ENCODE results near the gene PBX4. TPM values are rescaled to one million over a fixed set of nuclear protein-coding genes. Genes with fewer than 3 reads are reported as not detected.
A peak's percentile ranks its signal among the peaks of the same experiment; 100 is the strongest.

PBX4 gene
- total RNA-seq, 1 donor from 2014 or later: not detected

DNA sequence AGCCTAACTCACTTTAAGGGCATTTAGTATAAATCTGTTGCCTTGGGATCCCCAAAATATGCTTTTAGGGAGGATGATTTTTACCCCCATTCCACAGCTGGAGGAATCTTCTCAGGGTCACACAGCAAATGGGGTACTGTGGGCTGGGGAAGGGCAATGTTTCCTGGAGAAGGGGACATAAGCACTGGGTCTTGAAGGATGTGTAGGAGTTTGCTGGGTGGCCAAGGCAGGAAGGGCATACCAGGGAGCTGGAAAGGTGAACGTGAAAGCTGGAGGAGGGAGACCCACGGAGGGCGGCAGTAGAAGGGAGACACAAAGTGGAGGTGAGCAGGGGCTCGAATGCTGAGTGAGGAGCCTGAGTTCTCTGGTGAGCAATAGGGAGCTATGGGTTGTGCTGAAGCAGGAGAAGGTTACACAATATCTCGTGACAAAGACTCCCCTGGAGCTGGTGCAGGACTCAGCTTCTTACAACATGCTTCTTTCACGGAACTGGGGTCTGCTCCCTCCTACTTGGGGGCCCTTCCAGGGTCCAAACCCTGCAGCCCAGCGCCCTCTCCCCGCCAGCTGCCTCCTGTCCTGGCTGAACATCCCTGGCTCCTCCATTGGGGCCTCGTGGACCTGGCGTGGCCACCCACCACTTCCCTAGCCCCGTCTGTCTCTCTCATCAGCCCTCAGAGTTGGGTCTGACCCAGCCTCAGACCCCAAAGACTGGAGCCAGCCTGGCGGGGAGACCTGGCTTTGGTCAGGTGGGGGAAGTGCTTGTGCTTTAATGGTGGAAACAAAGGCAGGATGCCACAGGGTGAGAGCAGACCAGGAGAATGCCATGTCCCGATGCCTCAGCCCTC, 69.3 kb downstream of the PBX4 start:
- ATAC-seq: no peak
- no peak for DNase-seq (ENCODE audit: missing footprints)
- intact Hi-C loops (cut with DNase I): no loop called here

DNA sequence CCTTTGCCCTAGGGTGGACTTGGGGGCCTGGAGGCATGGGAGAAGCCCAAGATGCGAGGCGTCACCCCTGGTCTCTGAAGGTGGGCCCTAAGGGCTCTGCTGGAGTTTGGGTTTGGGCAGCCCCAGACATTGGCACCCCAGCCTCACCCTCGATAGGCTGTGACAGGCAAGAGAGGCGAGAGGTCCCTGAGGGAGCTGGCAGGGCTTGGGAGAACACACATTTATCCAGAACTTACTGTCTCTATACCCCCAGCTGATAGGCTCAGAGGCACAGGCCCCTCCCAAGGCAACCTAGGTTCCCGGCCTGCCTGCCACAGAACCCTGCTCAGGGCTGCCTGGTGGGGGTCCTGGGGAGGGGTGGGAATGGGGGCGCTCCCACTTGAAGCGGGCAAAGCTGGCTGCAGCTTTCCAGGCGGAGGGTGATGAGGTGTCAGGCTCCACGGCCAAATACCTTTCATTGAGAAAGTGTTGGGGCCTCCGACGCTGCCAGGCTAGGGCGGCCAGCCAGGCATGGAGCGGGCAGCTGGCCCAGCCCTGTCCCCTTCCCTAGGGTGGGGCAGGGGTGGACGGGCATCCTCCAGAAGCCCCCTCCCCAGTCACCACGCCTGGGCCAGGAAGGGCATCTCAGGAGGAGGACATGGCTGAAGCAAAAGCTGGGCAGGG, 70.7 kb downstream of the PBX4 start:
- intact Hi-C loops (cut with DNase I): loop anchor here (2.0 kb wide), 1 partner anchor 15 kb away; no protein-coding TSS in a partner anchor
- ATAC-seq (peak; percentile 64), DNase-seq (ENCODE audit: missing footprints) (no peak)

DNA sequence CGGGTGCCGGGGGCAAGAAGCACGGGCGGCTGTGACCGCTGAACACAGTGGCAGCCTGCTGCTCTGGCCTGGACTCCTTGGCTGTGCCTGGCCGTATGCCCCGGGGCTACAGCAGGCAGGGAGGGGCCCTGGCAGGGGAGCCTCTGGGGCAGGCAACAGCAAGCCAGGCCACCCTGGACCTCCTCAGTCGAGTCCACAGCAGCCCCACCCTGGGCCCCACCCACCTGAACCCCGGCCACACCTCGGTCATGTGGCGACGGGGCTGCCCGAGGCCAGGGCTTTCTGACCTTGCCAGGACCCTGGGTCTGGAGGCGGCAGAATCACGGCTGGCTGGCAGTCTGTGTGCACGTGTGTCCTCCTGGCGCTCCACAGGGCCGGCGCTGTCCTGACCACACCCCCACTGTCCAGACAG, 71.7 kb downstream of the PBX4 start:
- ATAC-seq (peak; percentile 76), DNase-seq (ENCODE audit: missing footprints) (peak; percentile 79)
- intact Hi-C loops (cut with DNase I): loop anchor here (2.0 kb wide), 1 partner anchor 14 kb away; no protein-coding TSS in a partner anchor

DNA sequence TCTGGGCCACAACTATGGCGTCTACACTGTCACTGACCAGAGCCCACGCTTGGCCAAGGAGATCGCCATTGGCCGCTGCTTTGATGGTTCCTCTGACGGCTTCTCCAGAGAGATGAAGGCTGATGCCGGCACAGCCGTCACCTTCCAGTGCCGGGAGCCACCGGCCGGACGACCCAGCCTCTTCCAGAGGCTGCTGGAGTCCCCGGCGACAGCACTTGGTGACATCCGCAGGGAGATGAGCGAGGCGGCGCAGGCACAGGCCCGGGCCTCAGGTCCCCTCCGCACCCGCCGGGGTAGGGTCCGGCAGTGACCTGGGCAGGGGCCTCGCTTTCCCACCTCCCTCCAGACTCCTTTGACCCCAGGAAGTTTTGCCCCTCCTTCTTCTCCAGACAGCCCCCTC, 72.8 kb downstream of the PBX4 start:
- ATAC-seq: no peak
- intact Hi-C loops (cut with DNase I): loop anchor here (2.0 kb wide), 1 partner anchor 13 kb away; no protein-coding TSS in a partner anchor
- DNase-seq (ENCODE audit: missing footprints): no peak

DNA sequence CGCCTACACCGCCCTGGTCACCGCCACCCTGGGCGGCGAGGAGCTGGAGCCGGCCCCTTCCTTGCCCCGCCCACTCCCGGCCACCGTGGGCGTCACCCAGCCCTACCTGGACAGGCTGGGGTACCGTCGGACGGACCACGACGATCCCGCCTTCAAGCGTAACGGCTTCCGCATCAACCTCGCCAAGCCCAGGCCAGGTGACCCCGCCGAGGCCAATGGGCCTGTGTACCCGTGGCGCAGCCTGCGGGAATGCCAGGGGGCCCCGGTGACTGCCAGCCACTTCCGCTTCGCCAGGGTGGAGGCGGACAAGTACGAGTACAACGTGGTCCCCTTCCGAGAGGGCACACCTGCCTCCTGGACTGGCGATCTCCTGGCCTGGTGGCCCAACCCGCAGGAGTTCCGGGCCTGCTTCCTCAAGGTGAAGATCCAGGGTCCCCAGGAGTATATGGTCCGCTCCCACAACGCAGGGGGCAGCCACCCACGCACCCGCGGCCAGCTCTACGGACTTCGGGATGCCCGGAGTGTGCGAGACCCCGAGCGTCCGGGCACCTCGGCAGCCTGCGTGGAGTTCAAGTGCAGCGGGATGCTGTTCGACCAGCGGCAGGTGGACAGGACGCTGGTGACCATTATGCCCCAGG, 73.4 kb downstream of the PBX4 start:
- no peak for DNase-seq (ENCODE audit: missing footprints)
- no peak for ATAC-seq
- intact Hi-C loops (cut with DNase I): no loop called here

DNA sequence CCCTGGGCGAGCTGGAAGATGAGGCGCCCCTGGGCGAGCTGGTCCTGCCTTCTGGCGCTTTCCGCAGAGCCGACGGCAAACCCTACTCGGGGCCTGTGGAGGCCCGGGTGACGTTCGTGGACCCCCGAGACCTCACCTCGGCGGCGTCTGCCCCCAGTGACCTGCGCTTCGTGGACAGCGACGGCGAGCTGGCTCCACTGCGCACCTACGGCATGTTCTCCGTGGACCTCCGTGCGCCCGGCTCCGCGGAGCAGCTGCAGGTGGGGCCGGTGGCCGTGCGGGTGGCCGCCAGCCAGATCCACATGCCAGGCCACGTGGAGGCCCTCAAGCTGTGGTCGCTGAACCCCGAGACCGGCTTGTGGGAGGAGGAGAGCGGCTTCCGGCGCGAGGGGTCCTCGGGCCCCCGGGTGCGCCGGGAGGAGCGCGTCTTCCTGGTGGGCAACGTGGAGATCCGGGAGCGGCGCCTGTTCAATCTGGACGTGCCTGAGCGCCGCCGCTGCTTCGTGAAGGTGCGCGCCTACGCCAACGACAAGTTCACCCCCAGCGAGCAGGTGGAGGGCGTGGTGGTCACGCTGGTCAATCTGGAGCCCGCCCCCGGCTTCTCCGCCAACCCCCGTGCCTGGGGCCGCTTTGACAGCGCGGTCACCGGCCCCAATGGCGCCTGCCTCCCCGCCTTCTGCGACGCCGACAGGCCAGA, 74.1 kb downstream of the PBX4 start:
- ATAC-seq: no peak
- DNase-seq (ENCODE audit: missing footprints): no peak
- intact Hi-C loops (cut with DNase I): no loop called here

DNA sequence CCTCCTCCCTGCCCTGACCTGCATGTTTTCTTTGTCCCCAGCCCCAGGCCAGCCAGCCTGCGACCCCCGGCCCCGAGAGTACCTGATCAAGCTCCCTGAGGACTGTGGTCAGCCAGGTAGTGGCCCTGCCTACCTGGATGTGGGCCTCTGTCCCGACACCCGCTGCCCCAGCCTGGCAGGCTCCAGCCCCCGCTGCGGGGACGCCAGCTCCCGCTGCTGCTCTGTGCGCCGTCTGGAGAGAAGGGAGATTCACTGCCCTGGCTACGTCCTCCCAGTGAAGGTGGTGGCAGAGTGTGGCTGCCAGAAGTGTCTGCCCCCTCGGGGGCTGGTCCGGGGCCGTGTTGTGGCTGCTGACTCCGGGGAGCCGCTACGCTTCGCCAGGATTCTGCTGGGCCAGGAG, 74.8 kb downstream of the PBX4 start:
- intact Hi-C loops (cut with DNase I): no loop called here
- ATAC-seq (no peak), DNase-seq (ENCODE audit: missing footprints) (no peak)

DNA sequence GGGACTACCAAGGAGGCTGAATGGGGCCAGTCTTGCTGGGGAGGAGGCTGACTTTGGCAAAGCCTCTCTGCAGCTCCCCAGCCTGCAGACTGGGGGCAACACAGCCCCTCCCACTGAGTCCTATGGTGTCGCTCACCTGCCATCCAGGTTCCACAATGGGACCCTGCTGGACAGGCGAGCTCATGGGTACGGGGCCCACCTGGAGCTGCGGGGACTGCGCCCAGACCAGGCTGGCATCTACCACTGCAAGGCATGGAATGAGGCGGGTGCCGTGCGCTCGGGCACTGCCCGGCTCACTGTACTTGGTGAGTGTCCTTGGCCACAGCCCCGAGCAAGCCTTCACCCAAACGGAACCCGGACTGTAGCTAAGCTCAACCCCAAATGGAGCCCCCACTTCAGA, 75.4 kb downstream of the PBX4 start:
- intact Hi-C loops (cut with DNase I): no loop called here

DNA sequence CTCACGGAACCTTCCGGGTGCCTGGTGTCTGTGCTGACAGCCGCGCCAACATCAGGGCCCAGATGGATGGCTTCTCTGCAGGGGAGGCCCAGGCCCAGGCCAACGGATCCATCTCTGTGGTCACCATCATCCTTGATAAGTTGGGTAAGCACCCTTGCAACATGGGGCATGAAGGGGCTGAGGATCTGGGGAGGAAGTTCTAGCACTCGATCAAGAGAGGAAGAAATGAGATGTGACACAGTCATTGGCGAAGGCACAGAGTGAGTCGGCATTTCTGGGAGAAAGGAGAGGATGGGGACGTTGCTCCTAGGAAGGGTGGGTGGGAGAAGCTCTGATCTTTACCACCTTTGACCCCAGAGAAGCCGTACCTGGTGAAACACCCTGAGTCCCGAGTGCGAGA, 76.0 kb downstream of the PBX4 start:
- DNase-seq (ENCODE audit: missing footprints): no peak
- intact Hi-C loops (cut with DNase I): no loop called here
- no peak for ATAC-seq

More for the DNA sequence above, 75.4 kb downstream of the PBX4 start:
- DNase-seq (ENCODE audit: missing footprints) (no peak), ATAC-seq (no peak)

DNA sequence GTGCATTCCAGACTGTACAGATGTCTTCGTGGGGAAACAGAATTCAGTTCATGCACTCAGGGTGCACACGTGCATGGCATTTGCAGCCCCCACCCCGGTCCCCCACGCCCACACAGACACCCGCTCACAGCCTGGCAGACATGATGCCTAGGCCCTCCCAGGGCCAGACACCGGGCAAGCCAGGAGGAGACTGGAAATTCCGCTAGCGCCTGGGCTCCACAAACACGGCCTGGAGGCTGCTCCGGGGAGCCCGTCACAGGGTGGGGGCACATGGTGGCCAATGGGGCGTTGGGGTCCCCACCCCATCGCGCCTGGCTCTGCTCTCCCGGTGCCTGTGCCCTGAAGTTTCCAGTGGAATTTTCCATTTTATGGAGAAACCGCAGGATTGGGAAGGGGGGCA, 76.9 kb downstream of the PBX4 start:
- no peak for ATAC-seq
- DNase-seq (ENCODE audit: missing footprints): no peak
- intact Hi-C loops (cut with DNase I): no loop called here

DNA sequence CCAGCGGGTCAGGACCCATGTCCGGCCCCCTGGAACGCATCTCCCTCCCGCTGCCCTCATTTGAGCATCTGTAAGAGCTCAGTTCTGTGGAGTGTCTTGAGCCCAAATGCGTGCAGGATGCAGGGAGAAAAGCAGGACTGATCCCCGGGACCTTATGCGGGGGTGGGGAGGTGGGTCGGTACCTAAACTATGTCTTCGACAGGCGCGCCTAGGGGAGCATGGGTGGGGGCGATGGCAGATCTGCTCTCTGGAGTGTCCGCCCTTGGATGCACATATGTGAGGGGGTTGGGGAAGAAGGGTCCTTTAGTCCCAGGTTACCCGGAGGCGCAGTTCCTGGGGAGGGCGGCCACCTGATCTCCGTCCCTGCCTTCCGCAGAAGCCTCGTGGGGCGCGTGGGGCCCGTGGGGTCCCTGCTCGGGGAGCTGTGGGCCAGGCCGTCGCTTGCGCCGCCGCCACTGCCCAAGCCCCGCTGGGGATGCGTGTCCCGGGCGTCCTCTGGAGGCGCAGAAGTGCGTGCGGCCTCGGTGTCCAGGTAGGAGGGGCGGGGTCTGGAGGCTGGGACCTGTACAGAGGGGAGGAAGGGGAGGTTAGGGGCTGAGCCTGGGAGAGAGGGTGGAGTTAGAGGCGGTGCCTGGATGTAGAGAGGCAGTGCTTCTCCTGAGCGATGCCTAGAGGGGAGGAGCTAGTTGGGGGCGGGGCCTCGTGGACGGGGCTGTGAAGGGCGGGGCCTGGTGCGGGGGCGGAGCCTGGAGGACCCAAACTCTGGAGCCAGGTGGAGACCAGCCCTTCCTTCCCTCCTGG, 77.6 kb downstream of the PBX4 start:
- peak; percentile 23 for ATAC-seq
- intact Hi-C loops (cut with DNase I): no loop called here
- DNase-seq (ENCODE audit: missing footprints): no peak

DNA sequence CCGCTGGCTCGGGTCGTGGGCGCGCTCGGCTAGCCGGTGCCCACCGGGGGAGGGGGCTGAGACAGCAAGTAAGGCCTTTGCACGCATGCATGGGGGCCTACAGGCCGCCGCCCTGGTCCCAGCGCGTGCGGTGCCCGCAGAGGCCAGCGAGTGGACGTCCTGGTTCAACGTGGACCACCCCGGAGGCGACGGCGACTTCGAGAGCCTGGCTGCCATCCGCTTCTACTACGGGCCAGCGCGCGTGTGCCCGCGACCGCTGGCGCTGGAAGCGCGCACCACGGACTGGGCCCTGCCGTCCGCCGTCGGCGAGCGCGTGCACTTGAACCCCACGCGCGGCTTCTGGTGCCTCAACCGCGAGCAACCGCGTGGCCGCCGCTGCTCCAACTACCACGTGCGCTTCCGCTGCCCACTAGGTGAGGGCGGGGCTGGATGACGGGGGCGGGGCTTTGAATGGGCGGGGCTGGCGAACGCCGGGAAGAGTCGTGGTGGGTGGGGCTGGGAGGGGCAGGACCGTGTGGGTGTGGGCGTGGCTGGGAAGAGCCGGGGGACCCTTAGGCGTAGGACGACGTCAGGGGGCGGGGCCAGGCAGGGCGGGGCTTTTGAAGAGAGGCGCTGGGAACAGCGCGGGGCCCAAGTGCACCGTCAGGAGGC, 78.3 kb downstream of the PBX4 start:
- DNase-seq (ENCODE audit: missing footprints) (peak; percentile 88), ATAC-seq (peak; percentile 37)
- intact Hi-C loops (cut with DNase I): no loop called here

DNA sequence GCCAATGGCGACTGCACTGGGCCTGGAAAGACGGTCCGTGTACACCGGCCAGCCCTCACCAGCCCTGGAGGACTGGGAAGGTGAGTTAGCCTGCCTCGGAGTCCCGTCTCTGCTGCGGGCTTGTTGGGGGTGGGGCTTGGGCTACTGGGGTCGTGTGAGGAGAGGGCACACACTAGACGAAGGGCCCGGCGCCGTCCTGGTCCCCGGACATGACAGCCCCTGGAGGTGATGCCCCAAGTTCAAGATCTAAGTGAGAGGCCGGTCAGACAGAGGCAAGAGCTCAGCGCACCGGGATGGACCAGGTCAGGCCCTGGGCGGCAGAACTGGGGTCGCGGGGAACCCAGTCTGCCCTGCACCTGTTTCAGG, 78.8 kb downstream of the PBX4 start:
- ATAC-seq (no peak), DNase-seq (ENCODE audit: missing footprints) (no peak)
- intact Hi-C loops (cut with DNase I): no loop called here

DNA sequence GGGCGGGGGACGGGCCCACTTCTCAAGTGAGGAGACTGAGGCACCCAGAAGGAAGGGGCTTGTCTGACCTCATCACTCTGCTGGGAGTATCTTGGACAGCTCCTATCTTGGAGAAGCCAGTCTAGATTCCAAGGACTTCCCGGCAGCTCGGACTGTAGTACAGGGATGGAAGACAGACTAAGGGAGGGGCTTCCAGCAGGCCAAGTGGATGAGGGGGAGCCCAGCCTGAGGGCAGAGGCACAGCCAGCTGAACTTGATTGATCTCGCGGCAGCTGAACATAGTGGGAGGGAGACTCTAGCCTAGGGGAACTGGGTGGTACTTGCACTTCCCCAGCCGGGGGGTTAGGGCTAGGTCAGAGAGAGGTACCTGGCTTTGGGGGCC, 79.7 kb downstream of the PBX4 start:
- no peak for DNase-seq (ENCODE audit: missing footprints)
- ATAC-seq: no peak
- intact Hi-C loops (cut with DNase I): no loop called here

DNA sequence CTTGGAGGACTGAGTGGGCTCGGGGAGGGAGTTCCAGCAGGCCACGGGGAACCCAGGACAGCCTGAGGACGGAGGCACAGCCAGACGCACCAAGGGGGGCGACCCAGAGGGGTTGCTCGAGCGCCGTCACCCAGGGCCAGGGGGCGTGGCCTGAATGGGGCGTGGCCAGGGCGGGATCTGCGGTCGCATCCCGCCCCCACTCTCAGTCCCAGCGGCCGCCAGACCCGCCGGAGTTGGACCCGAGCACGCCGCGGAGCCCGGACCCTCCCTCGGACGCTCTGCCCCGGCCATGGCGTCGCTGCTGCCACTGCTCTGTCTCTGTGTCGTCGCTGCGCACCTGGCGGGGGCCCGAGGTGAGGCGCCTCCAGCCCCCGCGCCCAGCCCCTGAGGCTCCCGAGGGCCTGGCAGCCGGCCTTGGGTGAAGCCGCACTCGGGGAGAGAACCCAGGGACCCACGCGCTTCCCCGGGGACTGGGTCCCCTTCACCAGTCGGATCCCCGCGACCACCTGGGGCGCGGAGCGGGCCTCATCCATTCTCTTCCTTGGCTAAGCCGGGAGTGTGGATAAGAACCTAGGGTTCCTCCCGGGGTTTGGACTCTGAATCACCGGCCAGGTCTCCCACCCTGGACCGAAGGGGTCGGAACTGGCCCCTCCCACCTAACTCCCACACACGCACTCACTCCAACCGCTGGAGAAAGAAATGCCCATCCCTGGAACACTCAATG, 80.3 kb downstream of the PBX4 start, which contains the start of gene CILP2:
Gene CILP2 (plus strand): TSS at position 205 of the 724 bp plus-strand sequence. CDS start 85 bp downstream, at position 290.
- DNase-seq (ENCODE audit: missing footprints) (no peak), ATAC-seq (peak; percentile 35)
- intact Hi-C loops (cut with DNase I): no loop called here

DNA sequence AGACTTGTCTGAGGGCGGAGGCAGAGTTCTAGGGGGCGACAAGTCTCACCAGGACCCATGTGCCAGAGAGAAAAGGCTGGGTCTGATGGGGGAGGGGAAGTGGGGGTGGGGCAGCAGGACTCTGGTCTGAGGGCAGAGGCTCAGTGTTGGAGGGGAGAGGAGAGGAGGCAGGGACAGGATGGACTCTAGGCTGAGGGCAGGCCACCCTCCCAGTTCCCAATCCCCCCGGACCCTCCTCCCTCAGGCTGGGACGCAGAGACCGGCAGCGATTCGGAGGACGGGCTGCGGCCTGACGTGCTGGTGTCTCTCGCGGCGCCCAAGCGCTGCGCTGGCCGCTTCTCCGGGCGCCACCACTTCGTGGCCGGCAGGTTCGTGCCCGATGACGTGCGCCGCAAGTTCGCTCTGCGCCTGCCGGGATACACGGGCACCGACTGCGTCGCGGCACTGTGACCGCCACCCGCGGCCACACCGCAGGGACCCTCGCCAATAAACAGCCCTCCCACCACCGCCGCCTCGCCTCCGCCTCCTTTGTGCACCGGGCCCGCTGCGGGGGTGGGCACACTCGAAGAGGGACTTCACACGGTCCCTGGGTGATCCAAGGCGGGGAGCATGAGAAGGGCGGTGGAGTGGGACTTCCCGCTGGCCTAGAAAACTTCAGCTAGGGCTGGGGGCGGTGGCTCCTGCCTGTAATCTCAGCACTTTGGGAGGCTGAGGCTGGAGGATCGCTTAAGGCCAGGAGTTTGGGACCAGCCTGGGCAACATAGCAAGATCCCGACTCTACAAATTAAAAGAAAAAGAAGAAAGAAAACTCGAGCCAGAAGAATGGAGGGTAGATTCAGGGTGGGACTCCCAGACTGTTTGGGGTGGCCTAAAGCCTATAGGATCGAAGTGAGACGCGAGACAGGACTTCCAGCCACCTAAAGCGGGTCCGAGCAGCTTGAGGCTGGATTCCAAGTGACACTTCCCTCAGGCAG, 81.1 kb downstream of the PBX4 start:
- ATAC-seq (no peak), DNase-seq (ENCODE audit: missing footprints) (no peak)
- intact Hi-C loops (cut with DNase I): no loop called here
